HG03039 (cell line): ENCODE results near the gene UBE2F.
"Not testable (repeated sequence)": the region's sequence is repeated elsewhere in the genome, so short reads cannot be mapped to it uniquely, and the experiment has no call there.

Experiments
- ATAC-seq: cut with Tn5 transposase; IDR thresholded peaks from one replicate; pipeline ENCODE4 v1.9.1; 2021; ENCODE audit warnings: mild to moderate bottlenecking, moderate library complexity; ENCODE audit not compliant: unreplicated experiment

Gene UBE2F

DNA sequence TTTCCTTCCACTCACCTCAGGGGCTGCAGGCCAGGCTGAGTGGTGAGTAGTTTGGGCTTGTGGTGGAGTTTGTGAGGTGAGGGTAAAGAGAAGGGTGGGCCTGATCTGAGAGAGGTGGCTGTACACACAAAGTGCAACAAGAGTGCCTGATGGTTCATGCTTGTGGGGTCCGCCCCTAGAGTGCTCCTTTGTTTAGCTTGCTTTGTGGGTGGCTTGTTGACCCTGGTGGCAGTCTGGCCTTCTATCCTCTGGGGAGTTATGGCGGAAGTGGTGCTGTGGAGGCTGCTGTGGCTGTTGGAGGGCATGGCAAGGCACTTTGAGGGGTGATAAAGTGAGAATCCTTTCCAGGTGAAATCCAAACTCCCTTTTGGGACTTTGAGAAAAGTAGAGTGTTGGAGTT is 10.6 kb downstream of the UBE2F start:
- ATAC-seq: no peak

DNA sequence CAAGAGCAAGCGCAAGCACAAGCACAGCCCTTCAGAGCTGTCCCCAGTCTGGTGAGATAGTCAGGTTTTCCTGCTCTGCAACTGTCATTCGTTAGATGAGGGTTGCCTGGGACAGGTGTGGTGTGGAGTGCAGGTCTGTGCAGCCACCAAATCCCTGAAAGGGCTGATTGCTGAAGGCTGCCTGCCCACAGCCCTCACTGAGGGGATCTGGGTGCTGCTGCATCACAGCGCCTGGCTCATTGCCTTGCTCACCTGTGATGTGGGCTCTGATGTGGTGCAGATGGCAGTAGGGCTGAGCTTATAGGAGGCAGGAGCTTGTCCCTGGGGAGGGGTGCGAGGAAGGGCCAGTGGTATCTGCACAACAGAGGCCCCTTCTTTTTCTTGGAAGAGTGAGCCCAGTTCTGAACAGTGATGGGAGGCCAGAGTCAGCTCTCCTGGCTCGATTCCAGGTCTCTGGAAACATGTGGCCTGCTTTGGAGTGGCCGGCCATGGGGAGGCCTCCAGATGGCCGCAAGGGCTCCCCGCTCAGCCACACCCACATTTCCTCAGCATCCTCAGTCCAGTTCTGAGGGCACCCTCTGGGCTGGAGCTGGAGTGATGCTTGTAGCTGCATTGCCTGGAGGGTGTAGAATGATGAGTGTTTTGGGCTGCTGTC is 11.4 kb downstream of the UBE2F start:
- no peak for ATAC-seq

DNA sequence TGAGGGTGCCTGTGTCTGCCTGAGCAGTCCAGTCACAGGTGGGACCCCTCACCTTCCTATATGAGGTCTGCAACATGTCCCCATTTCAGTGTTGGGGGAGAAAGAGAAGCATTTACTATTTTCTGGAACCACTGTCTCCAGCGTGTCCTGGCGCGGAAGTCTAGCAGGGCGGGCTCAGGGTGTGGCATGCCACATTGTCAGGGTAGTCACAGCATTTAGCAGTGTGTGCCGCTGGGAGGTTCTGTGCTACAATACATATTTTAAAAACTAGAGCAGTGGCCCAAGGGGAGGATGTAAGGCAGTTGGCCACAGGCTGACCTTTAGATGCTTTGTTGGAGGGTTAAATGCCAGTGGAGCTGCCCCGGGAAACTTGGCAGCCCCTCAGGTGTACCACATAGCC is 12.5 kb downstream of the UBE2F start:
- no peak for ATAC-seq

DNA sequence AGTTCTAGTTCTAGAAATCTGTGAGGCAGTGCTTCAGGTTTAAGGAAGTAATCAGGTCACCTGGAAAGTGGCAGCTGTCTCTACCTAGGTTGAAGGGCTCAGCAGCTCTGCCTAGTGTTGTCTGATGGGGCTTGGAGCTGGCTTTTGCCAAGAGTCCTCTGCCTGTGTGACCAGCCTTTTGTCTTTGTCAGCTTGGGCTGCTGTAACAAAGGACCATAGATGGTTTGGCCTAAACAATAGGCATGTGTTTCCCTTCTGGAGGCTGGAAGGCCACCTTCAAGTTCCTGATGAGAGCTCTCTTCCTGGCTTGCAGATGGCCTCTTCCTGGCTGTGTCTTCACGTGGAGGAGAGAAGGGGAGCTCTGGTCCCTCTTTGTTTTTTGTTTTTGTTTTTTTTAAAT is 13.3 kb downstream of the UBE2F start:
- ATAC-seq: no peak

DNA sequence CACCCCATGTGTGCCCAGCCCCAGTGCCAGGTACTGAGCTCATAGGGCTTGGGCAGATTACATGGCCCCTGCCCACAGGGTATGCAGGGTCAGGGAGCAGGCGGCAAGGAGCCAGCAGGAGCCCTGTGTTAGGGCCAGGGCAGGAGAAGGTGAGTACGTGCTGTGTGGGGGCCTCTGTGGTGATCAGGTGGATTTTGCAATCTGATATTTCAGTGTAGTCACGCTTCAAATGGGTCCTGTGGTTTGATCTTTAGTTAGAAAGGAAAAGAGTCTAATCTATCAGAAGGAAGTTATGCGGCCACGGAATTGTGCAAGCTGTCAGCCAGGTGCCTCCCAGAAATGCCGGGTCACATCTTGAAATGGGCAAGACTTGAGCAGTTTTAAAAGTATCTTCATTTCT is 13.9 kb downstream of the UBE2F start:
- no peak for ATAC-seq

DNA sequence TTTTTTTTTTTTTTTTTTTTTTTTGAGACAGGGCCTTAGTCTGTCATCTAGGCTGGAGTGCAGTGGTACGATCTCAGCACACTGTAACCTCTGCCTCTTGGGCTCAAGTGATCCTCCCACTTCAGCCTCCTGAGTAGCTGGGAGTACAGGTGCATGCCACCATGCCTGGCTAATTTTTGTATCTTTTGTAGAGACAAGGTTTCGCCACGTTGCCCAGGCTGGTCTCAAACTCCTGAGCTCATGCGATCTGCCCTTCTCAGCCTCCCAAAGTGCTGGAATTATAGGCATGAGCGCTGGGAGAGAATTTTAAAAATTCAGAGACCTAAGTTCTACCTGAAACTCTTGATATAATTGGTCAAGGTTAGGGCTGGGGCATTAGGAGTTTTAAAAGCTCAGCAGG is 14.8 kb downstream of the UBE2F start:
- ATAC-seq: not testable (repeated sequence)

DNA sequence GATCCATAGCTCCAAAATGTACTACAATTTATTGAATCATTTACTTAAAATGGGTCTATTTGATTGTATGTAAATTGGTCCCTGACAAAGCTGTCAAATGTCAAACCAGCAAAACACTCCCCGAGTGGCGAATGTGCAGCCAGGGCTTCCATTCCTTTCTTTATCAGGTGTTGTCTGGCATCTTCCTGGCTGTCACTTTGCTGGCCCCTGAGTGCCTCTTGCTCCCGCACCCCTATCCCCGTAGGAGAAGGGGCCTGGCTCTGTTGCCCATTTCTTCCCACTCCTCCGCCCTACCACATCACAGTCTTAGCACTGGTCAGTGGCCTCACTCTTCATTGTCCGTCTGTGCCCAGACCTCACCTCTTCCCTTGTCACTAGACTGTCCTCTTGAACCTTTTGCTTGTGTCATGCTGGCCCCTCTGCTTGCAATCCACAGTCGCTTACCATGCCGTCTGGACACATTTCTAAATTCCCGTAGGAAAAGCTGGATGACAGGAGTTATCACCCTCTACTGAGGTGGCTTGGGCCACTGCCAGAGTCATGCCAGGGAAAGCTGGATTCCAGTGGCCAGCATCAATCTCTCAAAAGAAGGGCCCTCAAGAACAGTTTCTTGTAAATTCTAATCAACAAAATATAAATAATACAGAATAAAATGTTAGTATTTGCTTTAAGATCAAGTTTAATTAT is 15.4 kb downstream of the UBE2F start:
- no peak for ATAC-seq

DNA sequence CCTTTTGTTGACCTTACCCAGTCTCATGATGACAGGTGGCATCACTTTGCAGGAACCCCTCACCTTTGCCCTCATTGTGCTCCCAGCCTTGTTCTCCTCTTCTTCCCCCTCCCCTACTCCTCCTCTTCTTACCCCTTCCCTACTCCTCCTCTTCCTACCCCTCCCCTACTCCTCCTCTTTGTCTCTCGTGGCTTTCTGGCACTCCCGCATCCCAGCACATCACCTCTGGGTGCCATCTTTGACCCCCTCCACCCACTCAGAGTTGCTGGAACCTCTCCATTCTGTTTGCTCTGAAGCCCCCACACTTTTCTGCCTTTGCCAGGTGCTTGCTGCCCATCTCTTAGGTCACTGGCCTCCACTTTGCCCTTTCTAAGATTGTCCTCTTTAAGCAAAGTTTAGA is 17.1 kb downstream of the UBE2F start:
- ATAC-seq: no peak

DNA sequence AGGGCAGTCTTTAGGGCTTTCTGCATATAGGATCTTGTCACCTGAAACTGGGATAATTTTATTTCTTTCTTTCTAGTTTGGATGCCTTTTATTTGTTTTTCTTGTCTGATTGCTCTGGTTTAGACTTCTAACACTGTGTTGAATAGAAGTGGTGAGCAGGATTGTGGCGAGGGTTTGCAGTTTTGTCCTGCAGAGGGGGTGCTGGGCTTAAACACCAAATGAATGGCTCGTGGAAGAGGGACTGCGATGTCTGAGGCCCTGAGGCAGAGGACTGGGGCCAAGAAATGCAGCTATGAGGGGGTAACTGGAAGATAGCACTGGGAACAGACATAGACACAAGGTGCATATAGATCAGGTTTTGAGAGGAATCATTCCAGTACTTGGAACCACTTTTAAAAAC is 20.5 kb downstream of the UBE2F start:
- no peak for ATAC-seq

DNA sequence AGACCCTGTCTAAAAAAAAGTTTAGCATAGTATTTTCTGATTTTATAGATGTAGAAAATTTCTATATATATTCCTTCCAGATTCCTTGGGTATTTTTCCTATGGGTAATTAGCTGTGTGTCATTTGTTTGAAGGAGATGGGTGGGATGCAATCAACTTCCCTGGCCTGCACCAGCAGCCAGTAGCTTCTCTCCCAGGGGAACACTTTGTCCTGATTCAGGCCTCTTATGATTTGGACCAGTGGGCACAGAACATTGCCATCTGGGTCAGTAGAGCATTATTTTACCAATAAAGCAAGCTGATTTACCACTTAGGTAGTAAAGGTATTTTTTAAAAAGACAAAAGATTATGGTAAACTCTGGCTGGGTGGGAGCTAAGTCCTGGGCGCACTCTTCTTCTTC is 26.9 kb downstream of the UBE2F start:
- ATAC-seq: no peak

DNA sequence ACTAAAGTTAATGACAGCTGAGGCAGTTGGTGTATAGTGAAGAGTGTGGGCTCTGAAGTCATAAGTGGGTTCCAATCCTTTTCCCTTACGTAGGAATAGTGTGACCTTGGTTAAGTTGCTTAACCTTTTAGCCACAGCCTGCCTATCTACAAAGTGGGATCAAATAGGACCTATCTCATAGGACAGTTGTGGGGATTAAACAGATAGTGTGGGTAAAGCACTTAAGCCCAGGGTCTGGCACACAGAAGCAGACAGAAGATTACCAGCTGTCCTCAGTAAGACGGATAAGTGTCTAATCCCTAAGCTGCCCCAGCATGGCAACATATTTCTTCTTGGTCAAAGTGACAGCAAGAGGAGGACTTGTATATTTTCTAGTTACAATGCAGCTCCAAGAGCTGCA is 28.2 kb downstream of the UBE2F start:
- ATAC-seq: no peak

DNA sequence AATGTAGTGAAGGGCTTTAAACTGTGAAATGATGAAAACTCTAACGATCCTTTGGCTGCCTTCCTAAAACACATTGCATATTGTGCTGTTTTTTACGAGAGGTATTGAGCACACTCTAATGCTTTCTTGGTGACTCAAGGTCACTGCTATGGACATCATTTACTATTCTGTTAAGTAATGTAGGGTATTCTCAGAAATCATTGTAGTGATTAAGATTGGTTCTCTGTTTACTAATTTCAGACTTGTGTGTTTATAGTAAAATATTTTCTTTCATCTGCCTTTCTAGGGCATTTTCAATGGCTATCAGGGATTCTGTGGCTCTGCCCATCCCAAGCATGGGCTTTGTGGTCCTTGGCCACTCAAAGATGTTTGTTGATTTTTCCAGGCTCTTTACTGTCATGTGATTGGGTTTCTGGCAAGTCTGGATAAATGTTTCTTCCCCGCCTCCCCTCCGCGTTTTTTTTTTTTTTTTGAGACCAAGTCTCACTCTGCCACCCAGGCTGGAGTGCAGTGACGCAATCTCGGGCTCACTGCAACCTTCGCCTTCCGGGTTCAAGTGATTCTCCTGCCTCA is 29.3 kb downstream of the UBE2F start:
- ATAC-seq: no peak

DNA sequence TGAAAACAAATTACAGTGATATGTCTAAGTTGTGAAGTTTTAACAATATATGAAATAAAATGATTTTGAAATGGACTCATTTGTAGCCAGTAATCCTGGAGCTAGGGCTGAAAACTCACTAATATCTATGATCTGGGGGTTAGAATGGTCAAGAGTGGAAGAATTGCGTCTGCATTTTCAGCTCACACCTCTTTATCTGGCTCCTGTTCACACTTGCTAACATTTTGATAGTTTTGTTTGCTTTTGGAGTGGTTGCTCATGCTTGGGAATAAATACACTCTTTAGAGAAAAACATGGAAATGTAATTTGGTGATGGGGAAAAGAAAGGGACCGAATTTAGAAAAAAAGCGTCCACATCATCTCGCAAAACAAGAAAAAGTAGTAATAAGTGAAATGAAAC is 30.7 kb downstream of the UBE2F start:
- no peak for ATAC-seq

DNA sequence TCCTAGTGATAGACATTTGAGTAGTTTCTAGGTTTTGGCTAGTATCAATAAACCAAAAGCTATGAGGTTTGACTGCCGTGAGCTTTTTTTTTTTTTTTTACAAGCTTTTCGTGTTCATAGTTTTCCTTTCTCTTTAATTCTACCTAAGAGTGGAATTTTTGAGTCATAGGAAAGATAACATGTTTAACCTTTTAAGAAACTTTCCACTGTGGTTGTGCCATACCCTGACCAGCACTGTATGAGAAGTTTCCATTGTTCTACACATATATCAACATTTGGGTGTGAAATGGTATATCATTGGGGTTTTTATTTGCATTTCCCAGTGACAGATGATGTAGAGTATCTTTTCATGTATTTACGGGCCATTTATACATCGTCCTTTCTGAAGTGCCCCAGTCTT is 31.7 kb downstream of the UBE2F start:
- peak; percentile 75 for ATAC-seq

DNA sequence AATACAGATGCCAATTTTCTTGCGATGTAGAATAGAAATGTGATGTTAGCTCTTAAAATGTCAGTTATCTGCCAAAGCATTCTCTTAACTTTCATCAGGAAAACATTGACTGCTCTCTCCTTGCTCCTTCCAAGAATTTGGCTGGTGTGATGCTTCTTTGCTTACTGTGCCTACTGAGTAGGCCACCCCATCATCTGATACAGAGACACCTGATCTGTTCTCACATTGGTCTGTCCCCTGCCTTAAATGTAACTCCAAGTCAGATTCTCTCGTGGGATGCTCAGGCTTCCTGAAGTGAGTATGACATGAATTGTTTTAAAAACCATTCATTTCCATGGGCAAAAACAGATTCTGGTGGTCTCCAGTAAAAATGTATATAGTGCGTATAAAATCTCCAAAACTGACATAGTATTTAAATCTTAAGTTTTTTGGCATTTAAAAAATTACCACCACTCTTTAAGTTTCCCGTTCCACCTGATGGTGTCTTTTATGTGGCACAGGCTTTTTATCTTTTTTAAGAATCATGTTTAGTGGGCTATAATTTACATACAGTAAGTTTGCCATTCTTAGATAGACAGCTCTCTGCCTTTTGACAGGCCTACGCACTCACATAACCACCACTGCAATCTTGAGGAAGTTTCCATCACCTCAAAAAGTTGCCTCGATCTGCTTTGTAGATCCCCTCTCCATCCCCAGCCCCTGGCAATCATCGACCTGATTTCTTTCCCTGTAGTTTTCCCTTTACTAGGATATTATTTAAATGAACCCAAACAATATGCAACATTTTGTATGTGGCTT is 36.6 kb downstream of the UBE2F start:
- no peak for ATAC-seq

DNA sequence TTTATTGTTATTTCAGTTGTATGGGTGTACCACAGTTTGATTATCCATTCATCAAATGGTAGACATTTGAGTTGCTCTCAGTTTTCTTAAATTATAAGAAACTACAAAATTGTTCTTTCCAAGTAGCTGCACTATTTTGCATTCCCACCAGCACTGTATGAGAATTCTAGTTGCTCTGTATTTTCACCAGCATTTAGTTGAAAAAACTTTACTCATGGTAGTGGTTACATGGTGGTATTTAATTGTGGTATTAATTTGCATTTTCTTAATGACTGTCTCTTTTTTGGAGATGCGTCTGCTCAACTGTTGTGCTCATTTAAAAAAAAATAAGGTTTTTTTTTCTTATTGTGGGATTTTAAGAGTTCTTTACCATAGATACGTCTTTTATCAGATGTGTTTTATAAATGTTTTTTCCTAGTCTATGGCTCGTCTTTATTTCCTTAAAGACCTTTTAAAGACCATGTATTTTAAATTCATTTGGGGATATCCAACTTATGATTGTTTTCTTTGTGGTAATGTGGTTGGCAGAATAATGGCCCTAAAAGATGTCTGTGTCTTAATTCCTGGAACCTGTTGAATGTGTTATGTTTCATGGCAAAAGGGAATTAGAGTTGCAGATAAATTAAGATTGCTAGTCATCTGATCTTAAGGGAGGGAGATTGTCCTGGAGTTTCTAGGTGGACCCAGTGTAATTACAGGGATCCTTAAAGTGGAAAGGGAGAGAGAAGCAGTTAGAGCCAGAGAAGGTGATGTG is 37.4 kb downstream of the UBE2F start:
- no peak for ATAC-seq

DNA sequence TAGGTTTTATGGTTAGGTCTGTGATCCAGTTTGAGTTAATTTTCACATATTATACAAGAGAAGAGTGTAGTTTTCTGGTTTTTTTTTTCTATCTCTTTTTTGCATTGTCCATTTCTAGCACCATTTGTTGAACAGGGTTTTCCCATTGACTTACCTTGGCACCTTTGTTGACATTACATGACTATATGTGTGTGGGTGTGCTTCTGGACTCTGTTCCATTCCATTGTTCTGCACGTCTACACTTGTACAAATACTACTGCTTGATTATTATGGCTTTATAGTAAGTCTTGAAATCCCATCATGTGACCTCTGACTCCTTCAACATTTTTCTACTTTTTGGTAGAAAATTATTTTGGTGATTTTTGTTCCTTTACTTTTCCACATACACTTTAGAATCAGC is 38.7 kb downstream of the UBE2F start:
- no peak for ATAC-seq

DNA sequence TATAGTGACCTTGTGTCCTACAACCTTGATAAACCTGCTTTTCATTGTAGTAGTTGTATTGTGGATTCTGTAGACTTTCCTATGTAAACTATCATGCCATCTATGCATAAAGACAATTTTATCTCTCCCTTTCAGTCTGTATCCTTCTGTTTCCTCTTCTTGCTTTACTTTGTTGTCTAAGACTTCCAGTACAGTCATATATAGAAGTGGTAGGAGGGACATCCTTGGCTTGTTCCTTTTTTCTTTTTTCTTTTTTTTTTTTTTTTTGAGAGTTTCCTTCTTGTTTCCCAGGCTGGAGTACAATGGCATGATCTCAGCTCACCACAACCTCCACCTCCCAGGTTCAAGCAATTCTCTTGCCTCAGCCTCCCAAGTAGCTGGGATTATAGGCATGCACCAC is 39.7 kb downstream of the UBE2F start:
- ATAC-seq: no peak

DNA sequence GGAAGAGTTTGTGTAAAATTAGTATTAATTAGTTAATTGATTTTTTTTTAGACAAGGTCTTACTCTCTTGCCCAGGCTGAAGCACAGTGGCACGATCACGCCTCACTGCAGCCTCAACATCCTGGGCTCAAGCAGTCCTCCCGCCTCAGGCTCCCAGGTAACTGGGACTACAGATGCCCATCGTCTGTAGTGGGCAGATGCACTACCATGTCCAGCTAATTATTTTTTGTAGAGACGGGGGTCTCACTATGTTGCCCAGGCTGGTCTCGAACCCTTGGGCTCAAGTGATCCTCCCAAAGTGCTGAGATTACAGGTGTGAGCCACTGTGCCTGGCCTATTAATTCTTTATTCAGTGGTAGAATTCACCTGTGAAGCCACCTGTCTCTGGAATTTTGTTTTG is 41.1 kb downstream of the UBE2F start:
- no peak for ATAC-seq

DNA sequence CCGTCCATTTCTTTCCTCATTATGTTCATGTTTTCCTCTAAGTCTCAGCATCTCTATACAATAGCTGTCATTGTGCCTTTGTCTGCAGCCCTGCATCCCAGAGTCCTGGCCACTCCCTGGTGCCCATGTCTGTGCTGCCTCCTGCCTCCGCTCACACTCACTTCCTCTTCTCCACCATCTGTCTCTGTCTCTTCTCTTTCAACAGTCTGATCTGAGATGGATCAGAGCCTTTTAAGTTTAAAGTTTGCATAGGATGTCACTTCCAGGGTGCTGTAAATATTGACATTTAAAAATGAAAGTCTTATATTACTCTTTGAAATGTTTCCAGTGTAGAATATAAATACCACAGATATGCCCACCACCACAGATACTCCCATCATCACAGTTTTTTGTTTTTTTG is 42.7 kb downstream of the UBE2F start:
- no peak for ATAC-seq

DNA sequence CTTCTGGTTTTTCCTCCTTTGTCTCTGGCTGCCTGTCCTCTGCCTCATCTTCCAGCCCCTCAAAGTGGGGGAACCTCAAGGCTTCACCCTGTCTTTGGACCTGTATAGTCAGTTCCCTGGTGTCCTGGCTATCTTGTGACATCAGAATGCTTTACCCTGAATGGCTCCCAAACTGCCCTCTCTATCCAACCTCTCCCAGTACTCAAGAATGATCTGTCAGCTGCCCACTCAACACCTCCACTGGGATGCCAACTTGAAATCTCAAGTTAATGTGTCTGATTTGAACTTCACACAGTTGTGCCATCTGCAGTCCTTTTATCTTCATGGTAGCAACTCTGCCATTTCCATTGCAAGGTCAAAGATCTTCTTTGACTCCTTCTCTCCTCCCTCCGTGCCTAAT is 43.8 kb downstream of the UBE2F start:
- ATAC-seq: no peak
